Measurements from ENCODE around the gene SEC24D. TPM values are rescaled to one million over a fixed set of nuclear protein-coding genes. Genes with fewer than 3 reads are reported as not detected.

Gene SEC24D
- total and polyA plus RNA-seq, 2 of the 8 experiments (the other 6 are each of a cell fraction or from before 2014, with no cell fraction given): 28.9 to 91.6 TPM

DNA sequence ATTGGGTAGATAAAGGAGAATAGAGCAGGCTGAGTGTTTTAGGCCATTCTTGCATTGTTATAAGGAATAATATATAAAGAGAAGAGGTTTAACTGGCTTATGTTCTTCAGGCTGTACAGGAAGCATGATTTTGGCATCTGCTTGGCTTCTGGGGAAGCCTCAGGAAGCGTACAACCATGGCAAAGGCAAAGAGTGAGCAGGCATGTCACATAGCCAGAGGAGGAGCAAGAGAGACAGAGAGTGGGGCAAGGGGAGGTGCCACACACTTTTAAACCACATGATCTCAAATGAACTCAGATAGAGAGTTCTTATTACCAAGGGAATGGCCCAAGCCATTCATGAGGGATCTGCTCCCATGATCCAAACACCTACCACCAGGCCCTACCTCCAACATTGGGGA, 155.1 kb downstream of the SEC24D start:
- DNase-seq (ENCODE audit: low read depth in 1 of 2, low spot score in 2 of 2): no peak
- Histone ChIP-seq H3K36me3 (ENCODE audit: control insufficient read depth in 2 of 4, insufficient read depth in 4 of 4, low read length in 3 of 4) (no peaks in the 10 kb centered on the region), H3K23ac (ENCODE audit: insufficient read length) (no peak overlapping the region), H4K91ac (replicated peaks; ENCODE audit: insufficient read length, low read length) (no peak overlapping the region), H3K18ac (ENCODE audit: extremely low read depth, low read length) (no peak overlapping the region), H2BK15ac (ENCODE audit: low read length) (no peak overlapping the region), H3K79me2 (ENCODE audit: control insufficient read depth in 1 of 2, insufficient read depth in 2 of 2, low read length in 2 of 2) (peaks cover 4 to 5% of the 10 kb centered on the region in 2 experiments), H3K9ac (replicated peaks in 1 of 4; ENCODE audit: extremely low read depth in 1 of 4, low read depth in 3 of 4, low read length in 3 of 4) (no peak overlapping the region), H2AFZ (ENCODE audit: low read length) (no peak overlapping the region), H3K23me2 (ENCODE audit: low read depth, low read length) (no peaks in the 10 kb centered on the region), H3K14ac (ENCODE audit: insufficient read length) (no peak overlapping the region), H2BK12ac (ENCODE audit: low read depth, low read length) (no peak overlapping the region), H3K4me2 (ENCODE audit: insufficient read depth in 1 of 2, low read depth in 2 of 2, low read length in 2 of 2) (no peak overlapping the region), H3K9me3 (ENCODE audit: insufficient read depth in 2 of 2, low read depth in 1 of 2, low read length in 1 of 2) (no peaks in the 10 kb centered on the region), H2AK5ac (ENCODE audit: low read depth, low read length) (no peak overlapping the region), H2BK20ac (ENCODE audit: low read length) (no peak overlapping the region), H3K79me1 (ENCODE audit: low read depth, low read length) (no peaks in the 10 kb centered on the region), H3K27me3 (replicated peaks in 1 of 4; ENCODE audit: control insufficient read depth in 3 of 4, extremely low read depth in 1 of 4, insufficient read depth in 3 of 4, low read length in 3 of 4) (no peaks in the 10 kb centered on the region), H4K8ac (ENCODE audit: extremely low read depth, insufficient read depth, low read length) (no peak overlapping the region), H3K4ac (replicated peaks; ENCODE audit: insufficient read length, low read depth, low read length) (no peak overlapping the region), H3K4me3 (ENCODE audit: extremely low read depth in 1 of 4, insufficient read depth in 2 of 4, low read depth in 3 of 4, low read length in 4 of 4) (no peak overlapping the region), H2BK120ac (replicated peaks; ENCODE audit: low read depth, low read length) (no peak overlapping the region), H3K27ac (ENCODE audit: low read depth, low read length) (no peak overlapping the region), H4K20me1 (replicated peaks in 1 of 2; ENCODE audit: control insufficient read depth in 1 of 2, insufficient read depth in 2 of 2, low read length in 2 of 2) (no peaks in the 10 kb centered on the region), H2BK5ac (ENCODE audit: low read depth, low read length) (no peak overlapping the region), H3K4me1 (replicated peaks in 1 of 4; ENCODE audit: control insufficient read depth in 3 of 4, insufficient read depth in 4 of 4, low read length in 3 of 4) (peaks cover 0 to 4% (median 0%) of the 10 kb centered on the region in 4 experiments; a peak in 1 of 7 replicates), H4K5ac (ENCODE audit: insufficient read length, low read depth, low read length) (no peak overlapping the region), H3K56ac (replicated peaks; ENCODE audit: insufficient read length, low read depth, low read length) (no peak overlapping the region)
- TF ChIP-seq, protein P1, sequence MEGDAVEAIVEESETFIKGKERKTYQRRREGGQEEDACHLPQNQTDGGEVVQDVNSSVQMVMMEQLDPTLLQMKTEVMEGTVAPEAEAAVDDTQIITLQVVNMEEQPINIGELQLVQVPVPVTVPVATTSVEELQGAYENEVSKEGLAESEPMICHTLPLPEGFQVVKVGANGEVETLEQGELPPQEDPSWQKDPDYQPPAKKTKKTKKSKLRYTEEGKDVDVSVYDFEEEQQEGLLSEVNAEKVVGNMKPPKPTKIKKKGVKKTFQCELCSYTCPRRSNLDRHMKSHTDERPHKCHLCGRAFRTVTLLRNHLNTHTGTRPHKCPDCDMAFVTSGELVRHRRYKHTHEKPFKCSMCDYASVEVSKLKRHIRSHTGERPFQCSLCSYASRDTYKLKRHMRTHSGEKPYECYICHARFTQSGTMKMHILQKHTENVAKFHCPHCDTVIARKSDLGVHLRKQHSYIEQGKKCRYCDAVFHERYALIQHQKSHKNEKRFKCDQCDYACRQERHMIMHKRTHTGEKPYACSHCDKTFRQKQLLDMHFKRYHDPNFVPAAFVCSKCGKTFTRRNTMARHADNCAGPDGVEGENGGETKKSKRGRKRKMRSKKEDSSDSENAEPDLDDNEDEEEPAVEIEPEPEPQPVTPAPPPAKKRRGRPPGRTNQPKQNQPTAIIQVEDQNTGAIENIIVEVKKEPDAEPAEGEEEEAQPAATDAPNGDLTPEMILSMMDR (IDR thresholded peaks at IDR 0.05; ENCODE audit: control extremely low read depth in 1 of 3, insufficient read depth in 1 of 3, low read depth in 1 of 3, low read length in 3 of 3): peak in 1 of 3 experiments; percentile 22; a peak in 1 of 4 replicates
- no peak for TF ChIP-seq CHD1 (IDR thresholded peaks at IDR 0.05; ENCODE audit: low read depth, low read length)
- FAIRE-seq: no peak
- 85% methylated on average over 1 of the region's 1 CpG; no CpG with 5 or more reads in 1 of the 2 experiments for WGBS, 2 experiments (ENCODE audit: extremely low coverage in 1 of 2, insufficient coverage in 1 of 2, insufficient read length in 1 of 2, insufficient replicate concordance in 2 of 2, low coverage in 1 of 2, low lambda C conversion rate in 2 of 2, missing lambda C conversion rate in 1 of 2)
- ChIA-PET CTCF (ENCODE audit: partially characterized antibody) (interaction anchor here (0.6 to 1.5 kb wide), 2 partner anchors 16 to 465 kb away, joined by 3 to 4 read pairs; no protein-coding TSS in a partner anchor), POLR2A (ENCODE audit: partially characterized antibody) (no interaction called here)
